ENCODE measurements around the gene TRHDE. TPM values are rescaled to one million over a fixed set of nuclear protein-coding genes. Genes with fewer than 3 reads are reported as not detected.

Gene TRHDE
- polyA plus RNA-seq, 1 donor = 26.8 TPM

DNA sequence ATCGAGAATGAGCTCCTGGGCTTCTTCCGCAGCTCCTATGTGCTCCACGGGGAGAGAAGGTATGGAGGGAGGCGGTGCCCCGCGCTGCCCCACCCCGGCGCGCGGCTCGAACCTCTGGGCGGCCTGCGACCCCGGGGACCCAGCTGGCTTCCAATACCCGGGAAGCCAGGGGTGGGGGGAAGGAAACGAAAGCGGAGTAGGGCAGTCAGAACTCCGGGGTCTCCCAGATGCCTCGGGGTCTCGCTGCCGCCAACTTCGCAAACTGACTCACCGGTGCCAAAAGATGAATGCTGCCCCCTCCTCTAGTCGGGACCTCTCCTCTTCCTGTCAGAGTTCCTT is 1.3 kb downstream of the TRHDE start:
- no peak for DNase-seq

DNA sequence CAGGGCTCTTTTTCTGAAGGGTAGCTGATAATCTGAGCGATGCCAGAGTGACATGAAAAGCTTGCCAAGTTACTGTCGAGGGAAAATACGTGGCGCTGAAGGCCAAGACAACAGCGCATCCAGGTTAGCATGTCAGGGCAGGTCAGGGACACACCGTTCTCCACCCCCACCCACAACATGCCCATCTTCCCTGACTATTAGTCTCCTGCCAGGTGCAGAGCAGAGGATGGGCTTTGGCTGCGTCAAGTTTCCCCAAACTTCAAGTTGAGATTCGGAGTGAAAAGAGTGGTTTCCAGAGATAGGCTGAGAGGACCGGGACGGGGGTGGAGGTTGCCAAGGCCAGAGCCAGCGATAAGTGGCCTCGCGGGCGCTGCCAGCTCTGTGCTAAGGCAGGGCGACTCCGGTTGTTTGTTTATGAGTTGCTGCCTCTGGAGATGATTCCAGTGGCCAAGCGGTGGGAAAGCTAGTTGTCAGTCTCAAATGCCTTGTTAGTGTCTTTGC is 1.7 kb downstream of the TRHDE start:
- no peak for DNase-seq

DNA sequence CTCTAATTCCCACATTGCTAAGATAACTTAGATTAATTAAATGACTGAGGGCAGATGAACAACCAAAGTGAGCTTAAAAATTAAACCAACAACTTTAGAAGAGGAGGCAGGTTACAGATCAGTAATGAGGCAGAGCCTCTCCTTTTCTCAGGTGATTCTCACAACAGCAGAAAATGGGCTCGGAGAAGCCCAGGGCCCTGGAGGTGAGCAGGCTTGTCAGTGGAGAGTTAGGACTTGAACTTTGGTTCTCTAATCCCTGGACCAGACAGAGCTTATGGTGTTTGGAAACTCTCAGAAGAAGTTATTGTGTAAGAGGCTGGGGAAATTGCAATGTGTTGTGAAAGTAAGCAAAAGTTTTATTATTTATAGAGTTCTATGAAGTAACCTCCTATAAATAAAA is 2.8 kb downstream of the TRHDE start:
- no peak for DNase-seq

DNA sequence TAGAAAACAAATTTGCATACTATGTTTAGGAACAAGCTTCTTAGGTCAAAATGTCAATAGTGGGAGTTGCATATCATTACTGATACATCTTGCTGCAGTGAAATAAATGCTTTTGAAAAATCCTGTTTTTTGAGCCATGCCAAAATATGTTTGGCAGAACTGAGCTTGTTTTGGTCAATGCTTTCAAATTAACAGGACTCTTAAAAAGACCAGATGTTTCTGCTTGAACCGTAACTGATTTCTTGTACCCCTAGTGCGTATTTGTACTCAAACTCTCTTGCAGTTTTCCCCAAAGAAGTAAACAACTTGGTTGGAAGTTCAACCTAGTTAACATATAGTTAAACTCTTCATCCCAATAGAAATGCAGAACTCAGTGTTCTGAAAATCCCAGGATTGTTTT is 3.4 kb downstream of the TRHDE start:
- no peak for DNase-seq

DNA sequence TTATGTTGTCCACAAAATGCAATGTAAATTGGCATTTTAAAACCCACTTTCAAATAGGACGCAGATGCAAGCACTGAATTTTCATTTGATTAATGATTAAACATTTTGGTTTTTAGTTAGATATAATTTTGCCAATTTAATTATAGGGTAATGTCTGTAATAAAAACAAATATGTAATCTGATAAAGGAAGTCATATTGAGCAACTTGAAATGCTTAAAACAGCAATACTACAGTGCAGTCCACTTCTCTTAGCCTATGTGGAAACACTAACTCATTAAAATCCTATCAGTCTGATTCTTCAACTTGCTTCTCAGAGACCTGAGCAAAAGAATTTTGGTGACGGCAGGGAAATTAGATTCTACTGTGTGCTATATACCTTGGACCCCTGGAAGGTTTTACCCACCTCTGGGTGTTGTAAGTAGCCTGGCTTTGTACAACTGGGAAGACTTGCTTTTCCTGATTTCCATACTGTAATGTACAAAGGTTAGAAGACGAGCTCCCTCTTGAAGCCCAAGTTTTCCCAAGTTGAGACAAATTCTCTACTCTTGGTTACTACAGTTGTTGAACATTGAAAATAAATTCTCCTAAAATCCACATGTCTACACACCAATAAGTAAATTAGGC is 4.1 kb downstream of the TRHDE start:
- DNase-seq = no peak

DNA sequence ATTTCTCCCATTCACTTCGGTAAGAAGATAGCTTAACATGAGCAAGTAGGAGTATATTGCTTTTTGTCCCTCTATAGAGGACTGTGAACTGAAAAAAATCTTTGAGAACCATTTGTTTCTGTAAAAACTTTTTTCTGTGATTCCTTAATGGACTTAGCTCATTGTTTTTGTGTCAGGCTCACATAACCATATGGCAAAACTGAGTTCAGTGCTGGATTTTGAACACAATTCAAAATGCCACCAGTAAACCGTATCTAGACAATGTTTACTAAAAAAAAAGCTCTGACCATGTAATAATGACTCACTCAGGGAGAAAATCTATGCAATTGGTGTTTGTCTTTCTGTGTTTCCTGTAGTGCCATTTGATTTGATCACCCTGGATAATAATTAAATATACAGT is 5.2 kb downstream of the TRHDE start:
- DNase-seq = no peak

DNA sequence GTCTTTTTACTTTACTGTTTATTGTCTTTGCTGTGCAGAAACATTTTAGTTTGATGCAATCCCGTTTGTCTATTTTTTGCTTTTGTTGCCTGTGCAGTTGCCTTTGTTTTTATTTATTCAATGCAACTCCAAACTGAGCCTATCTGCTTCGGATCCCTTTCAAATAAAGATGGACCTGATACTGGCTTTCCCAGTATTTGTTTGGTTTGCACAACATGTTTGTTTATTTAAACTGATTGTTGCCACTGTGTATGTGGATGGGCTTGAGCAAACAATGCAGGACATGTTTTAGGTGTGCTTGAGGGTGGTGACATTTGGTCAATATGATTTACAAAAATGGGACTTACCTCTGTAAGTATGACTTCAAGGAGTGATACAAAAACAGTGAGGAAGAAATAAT is 6.7 kb downstream of the TRHDE start:
- no peak for DNase-seq

DNA sequence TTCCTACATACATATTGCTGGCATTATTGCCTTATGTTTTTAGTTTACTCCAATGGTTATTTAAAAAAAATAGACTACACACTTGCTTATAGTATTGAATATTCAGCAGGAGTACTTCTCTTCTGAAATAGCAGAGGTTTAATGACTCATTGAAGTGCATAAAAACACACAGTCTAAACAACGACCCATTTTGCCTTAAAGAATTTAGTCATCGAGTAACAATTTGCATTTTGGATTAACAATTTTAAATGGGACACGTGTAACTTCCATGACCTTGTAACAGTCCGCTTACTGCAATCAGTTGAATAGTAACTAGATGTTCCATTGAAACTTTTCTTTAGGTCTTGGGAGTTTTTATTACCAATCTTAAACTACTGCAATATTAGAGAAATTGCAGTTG is 9.0 kb downstream of the TRHDE start:
- no peak for DNase-seq

DNA sequence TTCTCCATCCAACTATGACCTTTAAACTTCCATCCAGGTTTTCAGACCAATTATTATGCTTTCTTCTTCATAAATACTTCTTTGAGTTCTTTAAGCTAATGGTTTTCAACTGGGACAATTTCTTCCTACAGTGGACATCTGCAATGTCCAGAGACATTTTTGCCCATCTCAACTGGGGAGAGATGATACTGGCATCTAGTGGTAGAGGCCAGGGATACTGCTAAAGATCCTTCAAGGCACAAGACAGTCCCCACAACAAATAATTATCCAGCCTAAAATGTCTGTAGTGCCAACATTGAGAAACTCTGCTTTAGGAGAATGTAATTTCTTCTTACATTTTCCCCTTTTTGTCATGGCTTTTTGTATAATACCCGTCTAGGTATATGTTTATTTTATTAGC is 10.6 kb downstream of the TRHDE start:
- no peak for DNase-seq

DNA sequence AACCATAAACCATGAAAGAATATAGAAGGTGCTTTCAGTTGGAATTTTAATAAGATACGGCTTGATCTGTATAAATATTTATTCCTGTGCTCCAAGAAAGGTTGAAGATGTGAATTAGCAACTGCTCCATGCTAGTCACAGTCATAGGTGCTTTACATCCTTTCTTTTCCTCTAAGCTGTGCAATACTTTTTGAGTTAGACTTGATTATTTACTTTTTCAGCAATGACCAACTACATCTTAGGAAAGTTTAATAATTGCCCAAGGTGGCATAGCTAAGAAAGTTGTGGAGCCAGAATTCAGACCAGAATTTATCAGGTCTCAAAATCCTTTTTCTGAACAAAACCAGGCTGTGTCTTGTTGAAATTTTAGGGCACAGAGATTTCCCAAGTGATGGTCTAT is 13.7 kb downstream of the TRHDE start:
- DNase-seq = no peak

DNA sequence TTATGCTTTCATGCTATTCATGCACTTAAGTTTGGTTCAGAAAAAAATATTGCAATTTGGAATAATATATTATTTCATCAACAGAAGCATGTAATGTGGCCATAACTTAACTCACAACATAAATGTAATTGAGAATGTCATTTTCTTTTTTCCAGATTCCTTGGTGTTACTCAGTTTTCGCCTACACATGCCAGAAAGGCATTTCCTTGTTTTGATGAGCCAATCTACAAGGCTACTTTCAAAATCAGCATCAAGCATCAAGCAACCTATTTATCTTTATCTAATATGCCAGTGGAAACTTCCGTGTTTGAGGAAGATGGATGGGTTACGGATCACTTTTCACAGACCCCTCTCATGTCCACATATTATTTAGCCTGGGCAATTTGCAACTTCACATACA is 14.4 kb downstream of the TRHDE start:
- no peak for DNase-seq

DNA sequence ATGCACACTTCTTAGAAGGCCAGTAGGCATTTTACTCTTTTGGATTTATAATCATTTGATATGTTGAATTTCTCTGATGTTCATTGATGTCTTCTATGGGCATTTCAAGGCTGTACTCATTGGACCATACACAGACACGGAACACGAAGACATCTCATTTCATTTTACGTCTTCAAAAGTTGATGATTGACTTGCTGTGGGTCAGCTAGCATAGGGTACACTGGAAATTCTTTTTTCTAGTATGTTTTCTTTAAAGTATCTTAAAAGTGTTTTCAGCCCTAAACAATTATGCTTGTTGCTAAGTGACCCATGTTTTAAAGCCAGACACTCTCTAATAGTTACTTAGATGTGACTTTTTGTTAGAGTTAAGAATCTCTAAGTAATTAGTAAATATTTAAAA is 16.3 kb downstream of the TRHDE start:
- DNase-seq = no peak

DNA sequence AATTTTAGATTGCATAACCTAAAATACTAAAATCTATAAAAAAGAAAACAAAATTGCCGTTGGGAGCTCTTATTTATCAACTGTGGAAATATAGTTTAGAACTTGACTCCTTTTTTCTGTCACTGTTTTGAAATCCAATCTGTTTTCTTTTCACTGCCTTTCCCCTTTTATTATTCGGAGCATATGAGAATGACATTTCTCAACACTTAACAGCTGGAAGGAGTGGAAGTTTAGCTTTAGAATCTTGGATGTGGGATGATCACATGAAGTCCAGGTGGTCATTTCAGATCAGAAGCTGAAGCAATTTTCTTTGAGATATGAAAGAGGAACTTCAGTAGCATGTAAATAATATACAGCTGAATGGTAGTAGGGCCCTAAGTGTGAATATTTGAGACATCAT is 16.7 kb downstream of the TRHDE start:
- DNase-seq = no peak

DNA sequence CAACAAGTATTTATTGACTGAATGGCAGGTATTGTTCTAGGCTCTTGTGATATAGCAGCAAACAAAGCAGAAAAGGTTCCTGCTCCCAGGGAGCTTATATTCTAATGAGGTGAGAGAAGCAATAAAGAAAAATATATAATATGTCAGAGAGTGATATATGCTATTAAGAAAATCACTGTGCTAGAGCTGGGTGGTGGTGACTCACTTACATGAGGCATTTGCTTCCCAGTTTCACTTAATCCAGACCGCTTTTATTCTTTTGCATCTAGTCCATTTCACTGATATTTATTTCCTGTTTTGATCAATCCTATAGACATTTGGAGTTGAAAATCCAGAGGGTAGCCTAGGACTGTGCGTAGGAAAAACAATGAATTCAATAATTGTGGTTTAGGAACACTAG is 17.5 kb downstream of the TRHDE start:
- no peak for DNase-seq

DNA sequence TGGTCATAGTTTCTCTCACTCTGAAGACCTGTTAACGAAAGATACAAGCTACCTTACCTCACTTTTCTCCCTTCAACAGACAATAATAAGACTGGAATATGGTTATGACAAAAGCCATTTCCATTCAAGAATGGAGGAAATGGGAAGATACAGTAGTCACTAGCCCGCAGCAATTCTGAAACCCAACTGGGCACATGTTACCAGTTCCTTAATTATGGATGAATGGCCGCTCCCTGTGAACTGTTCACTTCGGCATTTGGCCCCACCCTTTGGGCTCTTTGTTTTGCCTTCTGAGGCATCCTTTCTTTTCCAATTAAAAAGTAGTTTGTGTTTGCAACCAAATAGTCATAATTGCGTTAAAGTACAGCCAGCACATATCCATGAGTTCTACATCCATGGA is 19.0 kb downstream of the TRHDE start:
- DNase-seq = no peak

DNA sequence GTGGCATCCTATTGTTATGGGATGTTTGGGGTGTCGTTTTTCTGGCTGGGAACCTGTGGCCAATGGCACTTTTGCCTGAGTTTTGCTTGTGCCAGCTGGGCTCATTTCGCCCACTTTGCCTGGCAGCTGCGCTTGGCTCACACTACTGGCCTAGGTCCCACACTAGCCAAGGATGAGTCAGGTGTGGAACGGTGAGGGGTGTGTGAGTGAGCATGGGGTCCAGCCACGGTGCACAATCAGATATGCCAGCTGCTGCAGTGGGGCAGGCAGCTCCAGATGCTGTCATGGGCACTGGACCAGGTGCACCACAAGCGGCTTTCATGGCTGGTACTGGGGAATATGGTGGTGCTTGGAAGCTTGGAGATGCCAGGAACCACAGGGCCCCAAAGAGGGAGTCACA is 21.5 kb downstream of the TRHDE start:
- DNase-seq = no peak

DNA sequence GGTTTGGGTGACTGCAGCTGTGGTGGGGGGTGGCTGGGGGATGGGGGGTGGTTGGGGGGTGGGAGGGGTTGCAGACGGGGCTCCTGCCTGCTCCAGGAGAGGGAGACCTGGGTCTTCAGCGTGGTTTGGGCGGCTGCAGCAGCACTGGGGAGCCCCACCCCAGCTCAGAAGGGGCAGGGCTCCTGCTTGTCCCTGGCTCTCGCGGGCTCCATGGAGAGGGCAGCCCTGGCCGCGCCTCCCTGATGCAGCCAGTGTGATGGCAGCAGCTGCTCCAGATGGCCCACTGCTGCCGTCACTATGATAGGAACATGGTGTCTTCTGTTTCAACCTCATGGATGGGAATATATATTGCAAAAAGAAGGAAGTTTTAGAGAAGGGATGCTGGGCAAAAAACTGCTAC is 22.9 kb downstream of the TRHDE start:
- DNase-seq = no peak

DNA sequence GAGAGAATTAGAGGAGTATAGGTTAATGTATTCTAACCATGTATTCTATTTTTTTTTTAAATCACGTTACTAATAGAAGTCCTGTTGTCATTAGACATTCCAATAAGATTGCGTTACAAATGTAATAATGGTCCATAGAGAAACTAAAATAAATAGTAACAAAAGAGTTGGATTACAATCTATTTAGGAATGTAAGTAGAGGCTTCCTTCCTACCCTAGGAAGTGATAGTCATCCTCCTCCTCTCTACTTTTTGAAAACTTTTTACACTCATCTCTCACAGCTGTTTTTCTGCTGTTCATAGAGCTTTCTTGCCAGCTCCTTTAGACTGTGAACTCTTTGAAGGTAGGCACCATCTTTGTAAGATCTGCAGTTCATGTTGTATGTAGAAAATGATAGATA is 23.6 kb downstream of the TRHDE start:
- DNase-seq = no peak

DNA sequence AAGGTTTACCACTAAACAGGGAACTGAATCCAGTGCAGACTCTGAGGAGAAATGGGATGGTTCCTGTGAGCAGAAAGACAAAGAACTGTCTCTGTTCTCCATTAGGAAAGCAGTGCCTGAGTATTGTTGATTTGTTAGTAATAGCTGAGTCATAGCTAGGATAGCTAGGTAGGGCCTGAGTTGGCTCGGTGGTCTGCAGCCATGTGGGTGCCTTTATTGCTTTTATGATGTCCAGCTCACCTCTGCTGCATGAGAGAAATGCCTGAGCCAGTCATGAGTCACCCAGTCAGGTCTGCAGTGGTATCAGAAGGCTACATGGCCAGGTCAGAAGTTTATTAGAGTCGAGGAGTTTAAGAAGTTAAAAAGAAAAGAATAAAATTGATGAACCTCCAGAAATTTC is 24.2 kb downstream of the TRHDE start:
- no peak for DNase-seq

DNA sequence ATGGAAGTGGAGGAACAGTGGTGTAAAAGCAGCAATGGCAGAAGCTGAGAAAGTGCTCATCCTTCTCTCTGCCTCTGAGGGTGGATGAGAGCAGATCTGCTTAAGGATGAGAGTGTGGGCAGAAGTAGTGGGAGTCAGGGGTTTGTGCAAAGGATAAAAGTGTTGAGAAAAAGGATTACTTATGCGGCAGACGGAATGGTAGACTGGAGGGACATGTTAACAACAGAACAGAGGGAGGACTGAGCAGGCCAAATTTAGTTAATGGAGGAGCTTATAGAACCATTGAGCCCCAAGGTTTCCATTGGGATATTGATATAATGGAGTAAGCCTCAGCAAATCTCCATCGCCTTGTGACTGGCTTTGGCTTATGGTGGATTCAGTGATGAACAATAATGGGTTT is 25.5 kb downstream of the TRHDE start:
- no peak for DNase-seq

DNA sequence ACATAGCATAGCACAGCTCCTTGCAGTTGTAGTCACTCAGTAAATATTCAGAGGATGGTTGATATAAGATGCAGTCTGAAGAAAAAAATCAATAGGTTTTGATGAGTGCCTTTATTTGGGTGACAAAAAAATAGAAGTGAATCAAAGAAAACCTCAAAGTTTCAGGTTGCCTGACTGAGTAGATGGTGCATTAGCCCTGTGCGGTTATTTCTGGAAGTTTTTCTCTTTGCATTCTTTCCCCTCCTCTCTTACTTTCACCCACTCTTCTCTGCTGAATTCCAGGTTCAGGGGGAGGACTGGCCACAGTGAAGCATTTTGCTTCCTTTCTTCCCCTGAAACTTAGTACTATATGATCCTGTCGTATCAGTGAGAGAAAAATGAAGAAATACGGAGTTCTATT is 28.6 kb downstream of the TRHDE start:
- no peak for DNase-seq

DNA sequence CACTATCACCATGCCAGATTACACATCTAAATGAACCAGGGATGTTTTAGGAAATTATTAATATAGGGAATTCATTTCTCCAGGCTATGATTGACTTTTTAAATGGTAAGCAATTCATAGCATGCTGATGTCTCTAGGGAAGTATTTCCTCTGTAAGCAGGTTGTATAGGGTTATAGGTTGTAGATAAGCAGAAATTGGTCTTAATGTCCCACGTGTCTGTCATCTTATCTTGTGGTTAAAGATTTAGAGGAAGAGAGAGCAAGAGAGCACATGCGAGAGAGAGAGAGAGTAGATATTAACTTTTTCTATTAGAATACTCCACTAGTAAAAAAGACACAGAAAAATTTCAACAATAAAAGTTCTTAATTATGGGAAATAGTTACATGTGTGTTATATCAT is 32.6 kb downstream of the TRHDE start:
- no peak for DNase-seq

DNA sequence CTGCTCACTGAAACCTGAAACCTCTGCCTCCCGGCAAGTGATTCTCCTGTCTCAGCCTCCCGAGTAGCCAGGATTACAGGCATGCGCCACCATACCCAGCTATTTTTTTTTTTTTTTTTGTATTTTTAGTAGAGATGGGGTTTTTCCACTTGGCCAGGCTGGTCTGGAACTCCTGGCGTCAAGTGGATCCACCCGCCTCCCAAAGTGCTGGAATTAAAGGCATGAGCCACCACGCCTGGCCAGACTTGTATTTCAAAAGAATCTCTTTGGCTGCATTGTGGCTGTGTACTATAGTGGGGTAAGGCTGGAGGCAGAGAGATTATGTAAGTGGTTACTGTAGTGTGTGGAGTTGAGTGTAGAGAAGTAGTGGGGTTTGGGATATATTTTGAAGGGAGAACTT is 35.1 kb downstream of the TRHDE start:
- no peak for DNase-seq

DNA sequence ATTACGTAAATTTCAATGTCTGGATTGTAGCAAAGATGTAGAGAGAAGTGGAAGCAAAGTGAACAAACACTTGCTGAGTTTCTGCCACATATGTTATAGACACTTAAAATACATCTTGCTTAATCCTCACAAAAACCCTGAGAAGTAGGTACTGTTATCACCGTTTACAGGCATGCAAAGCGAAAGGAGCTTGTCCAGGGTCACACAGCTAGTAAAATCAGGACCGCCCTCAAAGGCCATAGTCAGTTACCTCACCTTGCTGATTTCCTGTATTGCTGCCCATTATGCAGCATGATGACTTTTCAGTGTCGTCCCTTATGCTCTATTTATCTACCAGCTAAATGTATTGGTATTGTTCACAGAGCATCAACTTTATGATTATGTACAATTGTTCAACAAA is 39.8 kb downstream of the TRHDE start:
- DNase-seq = no peak

DNA sequence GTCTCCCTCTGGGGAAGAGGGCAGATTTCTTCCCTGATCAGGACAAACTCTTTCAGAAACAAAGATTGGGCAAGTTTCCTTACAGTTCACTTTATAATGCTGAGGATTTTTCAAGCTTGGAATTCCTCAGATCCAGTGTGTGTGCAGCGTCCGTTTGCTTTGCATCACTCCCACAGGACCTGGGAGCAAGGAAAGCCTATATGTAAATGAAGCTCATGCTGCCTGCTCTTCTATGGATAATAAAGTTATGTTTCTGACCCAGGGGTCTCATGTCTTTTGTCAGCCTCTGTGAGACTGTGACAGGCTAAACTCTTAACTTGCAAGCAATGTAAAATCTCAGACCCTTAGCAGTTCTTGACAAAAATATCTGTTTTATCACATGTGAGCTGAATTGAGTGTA is 41.6 kb downstream of the TRHDE start:
- no peak for DNase-seq
